GM10266 (cell line): ENCODE data around the gene HACD2.

Experiments used
- DNase-seq: peaks from one replicate; pipeline ENCODE4 v3.0.0; 2012; ENCODE audit errors: extremely low spot score
- CTCF ChIP-seq: IDR thresholded peaks from 2 replicates; pipeline ENCODE4 v1.5.1; 2012; ENCODE audit warnings: mild to moderate bottlenecking, low read depth; ENCODE audit not compliant: control insufficient read depth, insufficient read depth; ENCODE audit errors: missing control alignments

Gene HACD2

GRCh38 chr3:123446610-123447109 lies 138.2 kb downstream of the HACD2 start:
- peak; percentile 32 for DNase-seq
- TF ChIP-seq CTCF, result no peak

GRCh38 chr3:123446210-123446609 lies 138.6 kb downstream of the HACD2 start:
- peak; percentile 19 for DNase-seq
- no peak for TF ChIP-seq CTCF

- DNase-seq, result no peak
- no peak for TF ChIP-seq CTCF
These were observed 139.2 kb downstream of the HACD2 start for GRCh38 chr3:123445702-123446101.

GRCh38 chr3:123444744-123445143 lies 140.1 kb downstream of the HACD2 start:
- DNase-seq, result no peak
- no peak for TF ChIP-seq CTCF

GRCh38 chr3:123444023-123444422 lies 140.8 kb downstream of the HACD2 start:
- DNase-seq, result no peak
- TF ChIP-seq CTCF, result no peak

- no peak for DNase-seq
- TF ChIP-seq CTCF, result no peak
These were observed 141.9 kb downstream of the HACD2 start for GRCh38 chr3:123442908-123443307.

GRCh38 chr3:123442125-123442524 lies 142.7 kb downstream of the HACD2 start:
- TF ChIP-seq CTCF, result no peak
- DNase-seq, result no peak
